HepG2 (cell line): Measurements from ENCODE around the gene AGPAT2. TPM values are rescaled to one million over a fixed set of nuclear protein-coding genes. Genes with fewer than 3 reads are reported as not detected.

ENCODE experiments used
- EED ChIP-seq: sonication (generic); formaldehyde crosslinking; IDR thresholded peaks from 2 replicates; pipeline ENCODE4 v1.5.0; 2020; ENCODE audit warnings: mild to moderate bottlenecking, missing genetic modification reagents
- EHMT2 ChIP-seq: fragments of 200-600 bp; sonication (generic); IDR thresholded peaks from 2 replicates; pipeline ENCODE4 v1.7.0; 2017; ENCODE audit warnings: antibody characterized with exemption, low read depth, low read length, borderline replicate concordance
- ERF ChIP-seq: IDR thresholded peaks from 2 replicates; pipeline ENCODE4 v1.6.1; 2018; ENCODE audit warnings: missing biosample characterization, missing genetic modification reagents
- HNRNPLL ChIP-seq: fragments of 200-400 bp; formaldehyde crosslinking; IDR thresholded peaks from 2 replicates; pipeline ENCODE4 v1.6.1; 2017; ENCODE audit warnings: mild to moderate bottlenecking, low read depth, low read length; ENCODE audit not compliant: poor library complexity, severe bottlenecking
- KAT7 ChIP-seq: IDR thresholded peaks from 2 replicates; pipeline ENCODE4 v1.6.1; 2018; ENCODE audit warnings: borderline replicate concordance, missing compliant biosample characterization
- KLF6 ChIP-seq: IDR thresholded peaks from 2 replicates; pipeline ENCODE4 v1.8.0; 2016; ENCODE audit warnings: missing biosample characterization, missing genetic modification reagents
- MIXL1 ChIP-seq: IDR thresholded peaks from 2 replicates; pipeline ENCODE4 v1.6.1; 2016
- POLR2G ChIP-seq: fragments of 200-400 bp; formaldehyde crosslinking; IDR thresholded peaks from 2 replicates; pipeline ENCODE4 v1.6.1; 2018; ENCODE audit warnings: mild to moderate bottlenecking, low read depth, low read length, moderate library complexity
- PRPF4 ChIP-seq: fragments of 200-400 bp; formaldehyde crosslinking; IDR thresholded peaks from 2 replicates; pipeline ENCODE4 v1.6.1; 2016; ENCODE audit warnings: low read length, low read depth; ENCODE audit not compliant: poor library complexity, severe bottlenecking
- SAP130 ChIP-seq: IDR thresholded peaks from 2 replicates; pipeline ENCODE4 v1.6.1; 2016; ENCODE audit warnings: low read depth
- SOX5 ChIP-seq: IDR thresholded peaks from 2 replicates; pipeline ENCODE4 v1.6.1; 2016; ENCODE audit warnings: borderline replicate concordance
- SUZ12 ChIP-seq: fragments of 150-350 bp; IDR thresholded peaks from 2 replicates; pipeline ENCODE4 v1.6.1; 2014; ENCODE audit warnings: low read depth, low read length
- U2AF2 ChIP-seq: fragments of 200-400 bp; formaldehyde crosslinking; IDR thresholded peaks from 2 replicates; pipeline ENCODE4 v1.6.1; 2017; ENCODE audit warnings: low read depth, mild to moderate bottlenecking, low read length
- ZFP90 ChIP-seq: sonication (generic); formaldehyde crosslinking; IDR thresholded peaks from 2 replicates; pipeline ENCODE4 v1.8.0; 2022; ENCODE audit warnings: missing genetic modification reagents, mild to moderate bottlenecking, inconsistent platforms, borderline replicate concordance
- ZMYM2 ChIP-seq: sonication (generic); formaldehyde crosslinking; IDR thresholded peaks from 2 replicates; pipeline ENCODE4 v1.8.0; 2022; ENCODE audit warnings: mild to moderate bottlenecking, missing genetic modification reagents
- ZNF530 ChIP-seq: sonication (generic); formaldehyde crosslinking; IDR thresholded peaks from 2 replicates; pipeline ENCODE4 v1.5.0; 2020; ENCODE audit warnings: low read depth, mild to moderate bottlenecking, missing genetic modification reagents
- ZNF691 ChIP-seq: sonication (generic); formaldehyde crosslinking; IDR thresholded peaks from 2 replicates; pipeline ENCODE4 v1.4.0; 2020; ENCODE audit warnings: missing genetic modification reagents, low read depth, mild to moderate bottlenecking, borderline replicate concordance
- polyA plus RNA-seq, 8 experiments: library from polyadenylated mRNA; depleted of rRNA in 3 of 8; stranded (reverse) in 7 of 8; unstranded in 1 of 8; fragments of >200 nt; fragmentation: Illumina TruSeq in 4 of 8; extraction: Trizol in 4 of 8; gene quantifications; 2 replicates each; pipeline versions ENCODE4 v1.2.1 to v1.2.3, GENCODE V29; 2011 to 2016; ENCODE audit warnings: low read depth in 4 of 8, missing spikeins in 1 of 8, mixed read lengths in 1 of 8; ENCODE audit not compliant: insufficient read depth in 1 of 8
- total RNA-seq, 5 experiments: library from RNA; depleted of rRNA; stranded (reverse); fragments of >200 nt; fragmentation: Illumina TruSeq; extraction: Trizol; gene quantifications; 2 replicates each; pipeline ENCODE4 v1.2.3, GENCODE V29; 2016; ENCODE audit warnings: low read depth in 1 of 5
- TF ChIP-seq, protein P1 (sequence below): IDR thresholded peaks from 2 replicates; pipeline ENCODE4 v1.4.0; 2020; ENCODE audit warnings: mild to moderate bottlenecking, missing genetic modification reagents
- TF ChIP-seq, protein P2 (sequence below): sonication (generic); formaldehyde crosslinking; IDR thresholded peaks from 2 replicates; pipeline ENCODE4 v1.5.0; 2020; ENCODE audit warnings: missing genetic modification reagents
- TF ChIP-seq, protein P3 (sequence below): sonication (generic); formaldehyde crosslinking; conservative IDR thresholded peaks from 2 replicates; pipeline ENCODE4 v1.4.0; 2020; ENCODE audit warnings: mild to moderate bottlenecking, missing genetic modification reagents, moderate library complexity

Gene AGPAT2
- total and polyA plus RNA-seq, 2 of the 13 experiments (the other 11 are each of a cell fraction or from before 2014, with no cell fraction given) = 3.9 to 25.8 TPM

- TF ChIP-seq, protein P1, sequence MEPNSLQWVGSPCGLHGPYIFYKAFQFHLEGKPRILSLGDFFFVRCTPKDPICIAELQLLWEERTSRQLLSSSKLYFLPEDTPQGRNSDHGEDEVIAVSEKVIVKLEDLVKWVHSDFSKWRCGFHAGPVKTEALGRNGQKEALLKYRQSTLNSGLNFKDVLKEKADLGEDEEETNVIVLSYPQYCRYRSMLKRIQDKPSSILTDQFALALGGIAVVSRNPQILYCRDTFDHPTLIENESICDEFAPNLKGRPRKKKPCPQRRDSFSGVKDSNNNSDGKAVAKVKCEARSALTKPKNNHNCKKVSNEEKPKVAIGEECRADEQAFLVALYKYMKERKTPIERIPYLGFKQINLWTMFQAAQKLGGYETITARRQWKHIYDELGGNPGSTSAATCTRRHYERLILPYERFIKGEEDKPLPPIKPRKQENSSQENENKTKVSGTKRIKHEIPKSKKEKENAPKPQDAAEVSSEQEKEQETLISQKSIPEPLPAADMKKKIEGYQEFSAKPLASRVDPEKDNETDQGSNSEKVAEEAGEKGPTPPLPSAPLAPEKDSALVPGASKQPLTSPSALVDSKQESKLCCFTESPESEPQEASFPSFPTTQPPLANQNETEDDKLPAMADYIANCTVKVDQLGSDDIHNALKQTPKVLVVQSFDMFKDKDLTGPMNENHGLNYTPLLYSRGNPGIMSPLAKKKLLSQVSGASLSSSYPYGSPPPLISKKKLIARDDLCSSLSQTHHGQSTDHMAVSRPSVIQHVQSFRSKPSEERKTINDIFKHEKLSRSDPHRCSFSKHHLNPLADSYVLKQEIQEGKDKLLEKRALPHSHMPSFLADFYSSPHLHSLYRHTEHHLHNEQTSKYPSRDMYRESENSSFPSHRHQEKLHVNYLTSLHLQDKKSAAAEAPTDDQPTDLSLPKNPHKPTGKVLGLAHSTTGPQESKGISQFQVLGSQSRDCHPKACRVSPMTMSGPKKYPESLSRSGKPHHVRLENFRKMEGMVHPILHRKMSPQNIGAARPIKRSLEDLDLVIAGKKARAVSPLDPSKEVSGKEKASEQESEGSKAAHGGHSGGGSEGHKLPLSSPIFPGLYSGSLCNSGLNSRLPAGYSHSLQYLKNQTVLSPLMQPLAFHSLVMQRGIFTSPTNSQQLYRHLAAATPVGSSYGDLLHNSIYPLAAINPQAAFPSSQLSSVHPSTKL (CRISPR knock-in tag) = peak; percentile 22; the same call in 1 of the 2 replicates
- no peak for TF ChIP-seq ZNF691 (CRISPR knock-in tag)
- peak; percentile 26; the same call in 1 of the 2 replicates for TF ChIP-seq SAP130 (CRISPR knock-in tag)
- TF ChIP-seq ZMYM2 (CRISPR knock-in tag) = no peak
- TF ChIP-seq ERF (CRISPR knock-in tag) = no peak
- no peak for TF ChIP-seq SUZ12
- TF ChIP-seq SOX5 (CRISPR knock-in tag) = peak; percentile 69; the same call in 1 of the 2 replicates
- TF ChIP-seq ZFP90 = no peak
- TF ChIP-seq, protein P2, sequence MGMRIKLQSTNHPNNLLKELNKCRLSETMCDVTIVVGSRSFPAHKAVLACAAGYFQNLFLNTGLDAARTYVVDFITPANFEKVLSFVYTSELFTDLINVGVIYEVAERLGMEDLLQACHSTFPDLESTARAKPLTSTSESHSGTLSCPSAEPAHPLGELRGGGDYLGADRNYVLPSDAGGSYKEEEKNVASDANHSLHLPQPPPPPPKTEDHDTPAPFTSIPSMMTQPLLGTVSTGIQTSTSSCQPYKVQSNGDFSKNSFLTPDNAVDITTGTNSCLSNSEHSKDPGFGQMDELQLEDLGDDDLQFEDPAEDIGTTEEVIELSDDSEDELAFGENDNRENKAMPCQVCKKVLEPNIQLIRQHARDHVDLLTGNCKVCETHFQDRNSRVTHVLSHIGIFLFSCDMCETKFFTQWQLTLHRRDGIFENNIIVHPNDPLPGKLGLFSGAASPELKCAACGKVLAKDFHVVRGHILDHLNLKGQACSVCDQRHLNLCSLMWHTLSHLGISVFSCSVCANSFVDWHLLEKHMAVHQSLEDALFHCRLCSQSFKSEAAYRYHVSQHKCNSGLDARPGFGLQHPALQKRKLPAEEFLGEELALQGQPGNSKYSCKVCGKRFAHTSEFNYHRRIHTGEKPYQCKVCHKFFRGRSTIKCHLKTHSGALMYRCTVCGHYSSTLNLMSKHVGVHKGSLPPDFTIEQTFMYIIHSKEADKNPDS (CRISPR knock-in tag) = no peak
- TF ChIP-seq ZNF530 = no peak
- no peak for TF ChIP-seq EHMT2
- TF ChIP-seq, protein P3, sequence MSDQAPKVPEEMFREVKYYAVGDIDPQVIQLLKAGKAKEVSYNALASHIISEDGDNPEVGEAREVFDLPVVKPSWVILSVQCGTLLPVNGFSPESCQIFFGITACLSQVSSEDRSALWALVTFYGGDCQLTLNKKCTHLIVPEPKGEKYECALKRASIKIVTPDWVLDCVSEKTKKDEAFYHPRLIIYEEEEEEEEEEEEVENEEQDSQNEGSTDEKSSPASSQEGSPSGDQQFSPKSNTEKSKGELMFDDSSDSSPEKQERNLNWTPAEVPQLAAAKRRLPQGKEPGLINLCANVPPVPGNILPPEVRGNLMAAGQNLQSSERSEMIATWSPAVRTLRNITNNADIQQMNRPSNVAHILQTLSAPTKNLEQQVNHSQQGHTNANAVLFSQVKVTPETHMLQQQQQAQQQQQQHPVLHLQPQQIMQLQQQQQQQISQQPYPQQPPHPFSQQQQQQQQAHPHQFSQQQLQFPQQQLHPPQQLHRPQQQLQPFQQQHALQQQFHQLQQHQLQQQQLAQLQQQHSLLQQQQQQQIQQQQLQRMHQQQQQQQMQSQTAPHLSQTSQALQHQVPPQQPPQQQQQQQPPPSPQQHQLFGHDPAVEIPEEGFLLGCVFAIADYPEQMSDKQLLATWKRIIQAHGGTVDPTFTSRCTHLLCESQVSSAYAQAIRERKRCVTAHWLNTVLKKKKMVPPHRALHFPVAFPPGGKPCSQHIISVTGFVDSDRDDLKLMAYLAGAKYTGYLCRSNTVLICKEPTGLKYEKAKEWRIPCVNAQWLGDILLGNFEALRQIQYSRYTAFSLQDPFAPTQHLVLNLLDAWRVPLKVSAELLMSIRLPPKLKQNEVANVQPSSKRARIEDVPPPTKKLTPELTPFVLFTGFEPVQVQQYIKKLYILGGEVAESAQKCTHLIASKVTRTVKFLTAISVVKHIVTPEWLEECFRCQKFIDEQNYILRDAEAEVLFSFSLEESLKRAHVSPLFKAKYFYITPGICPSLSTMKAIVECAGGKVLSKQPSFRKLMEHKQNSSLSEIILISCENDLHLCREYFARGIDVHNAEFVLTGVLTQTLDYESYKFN = peak; percentile 54
- no peak for TF ChIP-seq EED
- TF ChIP-seq POLR2G = no peak
- no peak for TF ChIP-seq U2AF2
- TF ChIP-seq HNRNPLL = no peak
- no peak for TF ChIP-seq KAT7 (CRISPR knock-in tag)
- no peak for TF ChIP-seq MIXL1
- TF ChIP-seq PRPF4 = no peak
- no peak for TF ChIP-seq KLF6 (CRISPR knock-in tag)
These were observed 11.5 kb upstream of the AGPAT2 start (continued) for GRCh38 chr9:136698635-136699246.
